Breast epithelium (tissue), 3 donors: Measurements from ENCODE around the gene ARPIN.

ENCODE experiments used
- CTCF ChIP-seq, 3 donors: fragments of 450-650 bp; IDR thresholded peaks; one replicate each; pipeline ENCODE4 v1.5.1; 2016 to 2017; ENCODE audit warnings: antibody characterized with exemption in 3 of 3, mild to moderate bottlenecking in 3 of 3, moderate library complexity in 3 of 3
- POLR2A ChIP-seq: fragments of 450-650 bp; IDR thresholded peaks from one replicate; pipeline ENCODE4 v1.6.1; 2016; ENCODE audit warnings: antibody characterized with exemption, mild to moderate bottlenecking, moderate library complexity

GRCh38 chr15:89875741-89876140, 37.0 kb downstream of the ARPIN start:
- TF ChIP-seq POLR2A: no peak
- TF ChIP-seq CTCF (IDR thresholded peaks at IDR 0.05): no peak
